ENCODE results near the gene IL20. TPM values are rescaled to one million over a fixed set of nuclear protein-coding genes. Genes with fewer than 3 reads are reported as not detected.
A peak's percentile ranks its signal among the peaks of the same experiment; 100 is the strongest.

The IL20 gene
- polyA plus RNA-seq, 1 donor, result 0.06 TPM

GRCh38 chr1:206909883-206910318 lies 44.5 kb downstream of the IL20 start:
- H3K4me1 ChIP-seq (ENCODE audit: control insufficient read depth, insufficient read depth, low read length), result peaks cover 13% of the 10 kb centered on the region
- H3K27me3 ChIP-seq (ENCODE audit: control insufficient read depth, insufficient read depth, low read length), result peaks cover 8% of the 10 kb centered on the region
- peak overlapping the region; percentile 25 for H3K4me3 ChIP-seq (ENCODE audit: low read length)
- DNase-seq, result no peak
- no CpG with 5 or more reads among the region's 14 CpGs for WGBS (ENCODE audit: insufficient coverage, low lambda C conversion rate)
- no peaks in the 10 kb centered on the region for H3K36me3 ChIP-seq (ENCODE audit: control insufficient read depth, insufficient read depth, low read length)
- peaks cover 3% of the 10 kb centered on the region for H3K9me3 ChIP-seq (ENCODE audit: control insufficient read depth, low read depth, low read length)
- H3K27ac ChIP-seq (ENCODE audit: low read length), result no peak overlapping the region

GRCh38 chr1:206911064-206911663 lies 45.7 kb downstream of the IL20 start:
- H3K9me3 ChIP-seq (ENCODE audit: control insufficient read depth, low read depth, low read length), result peaks cover 3% of the 10 kb centered on the region
- whole genome bisulfite sequencing (ENCODE audit: insufficient coverage, low lambda C conversion rate), result 0% methylated on average over 1 of the region's 1 CpG
- DNase-seq, result peak in 1 of 2 donors; percentile 61
- H3K4me3 ChIP-seq (ENCODE audit: low read length), result no peak overlapping the region
- no peaks in the 10 kb centered on the region for H3K36me3 ChIP-seq (ENCODE audit: control insufficient read depth, insufficient read depth, low read length)
- peaks cover 13% of the 10 kb centered on the region for H3K4me1 ChIP-seq (ENCODE audit: control insufficient read depth, insufficient read depth, low read length)
- no peak overlapping the region for H3K27ac ChIP-seq (ENCODE audit: low read length)
- peaks cover 8% of the 10 kb centered on the region for H3K27me3 ChIP-seq (ENCODE audit: control insufficient read depth, insufficient read depth, low read length)

GRCh38 chr1:206912445-206913095 lies 47.1 kb downstream of the IL20 start:
- peak; percentile 57 to 71 for DNase-seq
- Histone ChIP-seq H3K36me3 (ENCODE audit: control insufficient read depth, insufficient read depth, low read length) (no peaks in the 10 kb centered on the region), H3K27ac (ENCODE audit: low read length) (no peak overlapping the region), H3K9me3 (ENCODE audit: control insufficient read depth, low read depth, low read length) (peaks cover 3% of the 10 kb centered on the region), H3K4me1 (ENCODE audit: control insufficient read depth, insufficient read depth, low read length) (peaks cover 13% of the 10 kb centered on the region), H3K27me3 (ENCODE audit: control insufficient read depth, insufficient read depth, low read length) (peaks cover 8% of the 10 kb centered on the region), H3K4me3 (ENCODE audit: low read length) (no peak overlapping the region)
- WGBS (ENCODE audit: insufficient coverage, low lambda C conversion rate), result no CpG with 5 or more reads among the region's 7 CpGs

- H3K9me3 ChIP-seq (ENCODE audit: control insufficient read depth, low read depth, low read length), result peaks cover 3% of the 10 kb centered on the region
- DNase-seq, result no peak
- H3K4me1 ChIP-seq (ENCODE audit: control insufficient read depth, insufficient read depth, low read length), result peaks cover 7% of the 10 kb centered on the region
- H3K27ac ChIP-seq (ENCODE audit: low read length), result no peak overlapping the region
- no peaks in the 10 kb centered on the region for H3K36me3 ChIP-seq (ENCODE audit: control insufficient read depth, insufficient read depth, low read length)
- no peak overlapping the region for H3K4me3 ChIP-seq (ENCODE audit: low read length)
- WGBS (ENCODE audit: insufficient coverage, low lambda C conversion rate), result no CpG with 5 or more reads among the region's 12 CpGs
- peaks cover 8% of the 10 kb centered on the region for H3K27me3 ChIP-seq (ENCODE audit: control insufficient read depth, insufficient read depth, low read length)
These were observed 48.5 kb downstream of the IL20 start for GRCh38 chr1:206913766-206914537.

GRCh38 chr1:206915030-206915735 lies 49.8 kb downstream of the IL20 start:
- peaks cover 1% of the 10 kb centered on the region for H3K4me1 ChIP-seq (ENCODE audit: control insufficient read depth, insufficient read depth, low read length)
- no peak for DNase-seq
- H3K9me3 ChIP-seq (ENCODE audit: control insufficient read depth, low read depth, low read length), result no peaks in the 10 kb centered on the region
- H3K36me3 ChIP-seq (ENCODE audit: control insufficient read depth, insufficient read depth, low read length), result no peaks in the 10 kb centered on the region
- H3K4me3 ChIP-seq (ENCODE audit: low read length), result no peak overlapping the region
- no peak overlapping the region for H3K27ac ChIP-seq (ENCODE audit: low read length)
- WGBS (ENCODE audit: insufficient coverage, low lambda C conversion rate), result 100% methylated on average over 2 of the region's 15 CpGs
- H3K27me3 ChIP-seq (ENCODE audit: control insufficient read depth, insufficient read depth, low read length), result peaks cover 2% of the 10 kb centered on the region

GRCh38 chr1:206916000-206916709 lies 50.7 kb downstream of the IL20 start:
- H3K36me3 ChIP-seq (ENCODE audit: control insufficient read depth, insufficient read depth, low read length), result no peaks in the 10 kb centered on the region
- peaks cover under 1% of the 10 kb centered on the region for H3K4me1 ChIP-seq (ENCODE audit: control insufficient read depth, insufficient read depth, low read length)
- no peak overlapping the region for H3K27ac ChIP-seq (ENCODE audit: low read length)
- no peak for DNase-seq
- WGBS (ENCODE audit: insufficient coverage, low lambda C conversion rate), result no CpG with 5 or more reads among the region's 8 CpGs
- no peaks in the 10 kb centered on the region for H3K27me3 ChIP-seq (ENCODE audit: control insufficient read depth, insufficient read depth, low read length)
- no peaks in the 10 kb centered on the region for H3K9me3 ChIP-seq (ENCODE audit: control insufficient read depth, low read depth, low read length)
- H3K4me3 ChIP-seq (ENCODE audit: low read length), result no peak overlapping the region

GRCh38 chr1:206918076-206918475 lies 52.7 kb downstream of the IL20 start:
- Histone ChIP-seq H3K27ac (ENCODE audit: low read length) (no peak overlapping the region), H3K9me3 (ENCODE audit: control insufficient read depth, low read depth, low read length) (no peaks in the 10 kb centered on the region), H3K36me3 (ENCODE audit: control insufficient read depth, insufficient read depth, low read length) (no peaks in the 10 kb centered on the region), H3K27me3 (ENCODE audit: control insufficient read depth, insufficient read depth, low read length) (no peaks in the 10 kb centered on the region), H3K4me1 (ENCODE audit: control insufficient read depth, insufficient read depth, low read length) (peaks cover 9% of the 10 kb centered on the region), H3K4me3 (ENCODE audit: low read length) (no peak overlapping the region)
- no peak for DNase-seq
- 80% methylated on average over 2 of the region's 3 CpGs for WGBS (ENCODE audit: insufficient coverage, low lambda C conversion rate)

Other genes with a start within 250 kb of the IL20 start
- 4.3 TPM for gene DYRK3, start 230.1 kb upstream of the IL20 start, polyA plus RNA-seq
- gene MAPKAPK2, start 180.7 kb upstream of the IL20 start, polyA plus RNA-seq, result 79.6 TPM
- not detected for gene IL19, start 94.8 kb upstream of the IL20 start, polyA plus RNA-seq
- gene IL10, start 93.1 kb upstream of the IL20 start, polyA plus RNA-seq, result 0.91 TPM
- gene IL24, start 31.8 kb downstream of the IL20 start, polyA plus RNA-seq, result 0.48 TPM
- gene FCMR, start 56.3 kb downstream of the IL20 start, polyA plus RNA-seq, result 4.4 TPM
- gene PIGR, start 80.8 kb downstream of the IL20 start, polyA plus RNA-seq, result 23.7 TPM
- 5.3 TPM for gene FCAMR, start 104.8 kb downstream of the IL20 start, polyA plus RNA-seq
- gene C1orf116, start 167.1 kb downstream of the IL20 start, polyA plus RNA-seq, result 45.7 TPM
- 10.1 TPM for gene YOD1, start 185.6 kb downstream of the IL20 start, polyA plus RNA-seq
- gene PFKFB2, start 187.7 kb downstream of the IL20 start, polyA plus RNA-seq, result 37.2 TPM
- gene C4BPB, start 223.2 kb downstream of the IL20 start, polyA plus RNA-seq, result 0.48 TPM
- 0.04 TPM for gene C4BPA, start 238.6 kb downstream of the IL20 start, polyA plus RNA-seq

All from large intestine (tissue), 3 donors.